ENCODE measurements around the gene TBC1D14.

TBC1D14 gene

GRCh38 chr4:7002336-7002735 lies 92.7 kb downstream of the TBC1D14 start (continued):
- TF ChIP-seq TSHZ2 (CRISPR knock-in tag; IDR thresholded peaks at IDR 0.05): no peak
- TF ChIP-seq SNAI2 (CRISPR knock-in tag; IDR thresholded peaks at IDR 0.05): no peak
- no peak for TF ChIP-seq ARNTL (CRISPR knock-in tag; IDR thresholded peaks at IDR 0.05; ENCODE audit: borderline replicate concordance, low read depth)
- TF ChIP-seq ISL1 (CRISPR knock-in tag; IDR thresholded peaks at IDR 0.05): no peak

GRCh38 chr4:7003176-7003878 lies 93.7 kb downstream of the TBC1D14 start:
- no peak for TF ChIP-seq ZFP3 (CRISPR knock-in tag; IDR thresholded peaks at IDR 0.05)
- TF ChIP-seq ZNF8 (CRISPR knock-in tag; IDR thresholded peaks at IDR 0.05): no peak
- no peak for TF ChIP-seq ARNTL (CRISPR knock-in tag; IDR thresholded peaks at IDR 0.05; ENCODE audit: borderline replicate concordance, low read depth)
- TF ChIP-seq ZNF565 (CRISPR knock-in tag; conservative IDR thresholded peaks at IDR 0.05; ENCODE audit: low read depth): no peak
- no peak for TF ChIP-seq ZC3H10 (CRISPR knock-in tag; IDR thresholded peaks at IDR 0.05)
- TF ChIP-seq ISL1 (CRISPR knock-in tag; IDR thresholded peaks at IDR 0.05): no peak
- TF ChIP-seq OSR1 (CRISPR knock-in tag; IDR thresholded peaks at IDR 0.05): no peak
- no peak for TF ChIP-seq TOX (CRISPR knock-in tag; IDR thresholded peaks at IDR 0.05; ENCODE audit: borderline replicate concordance)
- no peak for ATAC-seq

- ATAC-seq: no peak
- TF ChIP-seq TCF4 (CRISPR knock-in tag; IDR thresholded peaks at IDR 0.05; ENCODE audit: borderline replicate concordance) (no peak), ZNF565 (CRISPR knock-in tag; conservative IDR thresholded peaks at IDR 0.05; ENCODE audit: low read depth) (no peak)
Observed at GRCh38 chr4:7003879-7004240, 94.2 kb downstream of the TBC1D14 start.

GRCh38 chr4:7004331-7004730 lies 94.7 kb downstream of the TBC1D14 start:
- TF ChIP-seq CSRNP3 (CRISPR knock-in tag; IDR thresholded peaks at IDR 0.05) (no peak), ZNF8 (CRISPR knock-in tag; IDR thresholded peaks at IDR 0.05) (no peak), PPARA (CRISPR knock-in tag; IDR thresholded peaks at IDR 0.05; ENCODE audit: borderline replicate concordance) (no peak)
- ATAC-seq: no peak

- TF ChIP-seq TSHZ2 (CRISPR knock-in tag; IDR thresholded peaks at IDR 0.05): no peak
- no peak for TF ChIP-seq ZNF8 (CRISPR knock-in tag; IDR thresholded peaks at IDR 0.05)
- no peak for TF ChIP-seq OSR1 (CRISPR knock-in tag; IDR thresholded peaks at IDR 0.05)
- no peak for TF ChIP-seq TCF4 (CRISPR knock-in tag; IDR thresholded peaks at IDR 0.05; ENCODE audit: borderline replicate concordance)
- TF ChIP-seq BACH2 (CRISPR knock-in tag; IDR thresholded peaks at IDR 0.05; ENCODE audit: borderline replicate concordance): no peak
- no peak for TF ChIP-seq PATZ1 (CRISPR knock-in tag; IDR thresholded peaks at IDR 0.05; ENCODE audit: borderline replicate concordance)
- TF ChIP-seq RARB (CRISPR knock-in tag; IDR thresholded peaks at IDR 0.05): no peak
- TF ChIP-seq CSDC2 (CRISPR knock-in tag; IDR thresholded peaks at IDR 0.05): no peak
- TF ChIP-seq GLIS3 (CRISPR knock-in tag; IDR thresholded peaks at IDR 0.05): no peak
- TF ChIP-seq CSRNP3 (CRISPR knock-in tag; IDR thresholded peaks at IDR 0.05): no peak
- TF ChIP-seq ZC3H10 (CRISPR knock-in tag; IDR thresholded peaks at IDR 0.05): no peak
- no peak for TF ChIP-seq ZFP3 (CRISPR knock-in tag; IDR thresholded peaks at IDR 0.05)
- TF ChIP-seq ZFP30 (CRISPR knock-in tag; IDR thresholded peaks at IDR 0.05): no peak
- no peak for ATAC-seq
Observed at GRCh38 chr4:7005571-7005970, 95.9 kb downstream of the TBC1D14 start.
